H9 (cell line): ENCODE data around the gene RNF130. TPM values are rescaled to one million over a fixed set of nuclear protein-coding genes. Genes with fewer than 3 reads are reported as not detected.

Experiments
- DNase-seq: peaks from one replicate; pipeline ENCODE4 v3.0.0-alpha.2; 2017
- H2AFZ ChIP-seq: one replicate; pipeline ENCODE4 v1.6.1; 2013; ENCODE audit warnings: mild to moderate bottlenecking, low read length, control low read depth, moderate library complexity
- H2AK5ac ChIP-seq: 2 replicates; pipeline ENCODE4 v1.6.1; 2013; ENCODE audit warnings: low read length, control low read depth, mixed read lengths; ENCODE audit not compliant: insufficient read length
- H2BK120ac ChIP-seq: one replicate; pipeline ENCODE4 v1.6.1; 2013; ENCODE audit warnings: low read depth, mild to moderate bottlenecking, low read length, control low read depth, inconsistent platforms; ENCODE audit not compliant: poor library complexity, severe bottlenecking
- H2BK12ac ChIP-seq: 2 replicates; pipeline ENCODE4 v1.6.1; 2013; ENCODE audit warnings: low read length, control low read depth, mixed read lengths, low read depth; ENCODE audit not compliant: insufficient read length
- H2BK15ac ChIP-seq: 2 replicates; pipeline ENCODE4 v1.6.1; 2013; ENCODE audit warnings: low read depth, low read length, control low read depth
- H2BK20ac ChIP-seq: one replicate; pipeline ENCODE4 v1.6.1; 2013; ENCODE audit warnings: low read depth, mild to moderate bottlenecking, low read length, control low read depth, inconsistent platforms; ENCODE audit not compliant: poor library complexity, severe bottlenecking
- H2BK5ac ChIP-seq: 2 replicates; pipeline ENCODE4 v1.6.1; 2013; ENCODE audit warnings: low read length, control low read depth, mixed read lengths; ENCODE audit not compliant: insufficient read length
- H3K14ac ChIP-seq: 2 replicates; pipeline ENCODE4 v1.6.1; 2013; ENCODE audit warnings: low read length, control low read depth; ENCODE audit not compliant: insufficient read depth
- H3K18ac ChIP-seq: 2 replicates; pipeline ENCODE4 v1.6.1; 2013; ENCODE audit warnings: low read depth, mild to moderate bottlenecking, mixed read lengths, low read length, control low read depth; ENCODE audit not compliant: insufficient read length
- H3K23ac ChIP-seq: 2 replicates; pipeline ENCODE4 v1.6.1; 2013; ENCODE audit warnings: low read length, control low read depth, mixed read lengths, low read depth; ENCODE audit not compliant: insufficient read length
- H3K23me2 ChIP-seq: 2 replicates; pipeline ENCODE4 v1.6.1; 2013; ENCODE audit warnings: low read depth, mild to moderate bottlenecking, mixed read lengths, low read length, control low read depth; ENCODE audit not compliant: insufficient read length, poor library complexity, severe bottlenecking
- H3K27ac ChIP-seq: 2 replicates; pipeline ENCODE4 v1.5.1; 2013; ENCODE audit warnings: low read length, control low read depth, mixed read lengths, low read depth; ENCODE audit not compliant: insufficient read length
- H3K27me3 ChIP-seq: 2 replicates; pipeline ENCODE4 v1.6.1; 2013; ENCODE audit warnings: low read length, control low read depth, inconsistent platforms; ENCODE audit not compliant: insufficient read depth
- H3K4ac ChIP-seq: 2 replicates; pipeline ENCODE4 v1.6.1; 2013; ENCODE audit warnings: low read depth, mild to moderate bottlenecking, control low read depth, inconsistent platforms, low read length, moderate library complexity
- H3K4me1 ChIP-seq: 2 replicates; pipeline ENCODE4 v1.6.1; 2013; ENCODE audit warnings: low read length, control low read depth, inconsistent platforms; ENCODE audit not compliant: insufficient read depth
- H3K4me2 ChIP-seq: 2 replicates; pipeline ENCODE4 v1.6.1; 2013; ENCODE audit warnings: low read length, control low read depth, mixed read lengths; ENCODE audit not compliant: insufficient read length, insufficient read depth
- H3K56ac ChIP-seq: 2 replicates; pipeline ENCODE4 v1.6.1; 2013; ENCODE audit warnings: low read depth, mild to moderate bottlenecking, mixed read lengths, low read length, control low read depth; ENCODE audit not compliant: insufficient read length
- H3K79me1 ChIP-seq: 2 replicates; pipeline ENCODE4 v1.6.1; 2013; ENCODE audit warnings: low read depth, mild to moderate bottlenecking, moderate library complexity, low read length, control low read depth, inconsistent platforms; ENCODE audit not compliant: insufficient read depth, poor library complexity, severe bottlenecking
- H3K79me2 ChIP-seq: 2 replicates; pipeline ENCODE4 v1.6.1; 2013; ENCODE audit warnings: low read length, control low read depth, inconsistent platforms; ENCODE audit not compliant: insufficient read depth
- H3K9ac ChIP-seq: 2 replicates; pipeline ENCODE4 v1.6.1; 2013; ENCODE audit warnings: low read length, control low read depth, mixed read lengths; ENCODE audit not compliant: insufficient read length; ENCODE audit errors: extremely low read depth
- H3K9me3 ChIP-seq: one replicate; pipeline ENCODE4 v1.6.1; 2013; ENCODE audit warnings: low read depth, low read length, inconsistent platforms; ENCODE audit not compliant: control insufficient read depth
- H3T11ph ChIP-seq: one replicate; pipeline ENCODE4 v1.6.1; 2013; ENCODE audit warnings: mild to moderate bottlenecking, low read length, control low read depth, inconsistent platforms
- H4K20me1 ChIP-seq: one replicate; pipeline ENCODE4 v1.6.1; 2013; ENCODE audit not compliant: control insufficient read depth, insufficient read length, insufficient read depth
- H4K5ac ChIP-seq: 2 replicates; pipeline ENCODE4 v1.6.1; 2013; ENCODE audit warnings: low read depth, mild to moderate bottlenecking, mixed read lengths, low read length, control low read depth; ENCODE audit not compliant: insufficient read length
- H4K8ac ChIP-seq: replicated peaks from 2 replicates; pipeline ENCODE4 v1.6.1; 2013; ENCODE audit warnings: low read length, control low read depth, mixed read lengths, low read depth; ENCODE audit not compliant: insufficient read length
- H4K91ac ChIP-seq: 2 replicates; pipeline ENCODE4 v1.6.1; 2013; ENCODE audit warnings: low read depth, mild to moderate bottlenecking, moderate library complexity, mixed read lengths, low read length, control low read depth; ENCODE audit not compliant: insufficient read length
- H3K27ac Mint-ChIP-seq, 3 experiments: 2 replicates in 2 of 3; 3 replicates in 1 of 3; pipeline ENCODE4 v1.8.0; 2020 to 2021; ENCODE audit warnings: mixed read lengths in 3 of 3, mild to moderate bottlenecking in 1 of 3, moderate library complexity in 1 of 3
- H3K27me3 Mint-ChIP-seq: 2 replicates; pipeline ENCODE4 v1.8.0; 2021; ENCODE audit warnings: low read depth, mild to moderate bottlenecking, moderate library complexity, mixed read lengths
- H3K36me3 Mint-ChIP-seq, 3 experiments: 2 replicates in 2 of 3; 3 replicates in 1 of 3; pipeline ENCODE4 v1.8.0; 2020 to 2021; ENCODE audit warnings: low read depth in 3 of 3, mixed read lengths in 3 of 3; ENCODE audit not compliant: insufficient read depth in 1 of 3
- H3K4me1 Mint-ChIP-seq, 2 experiments: 2 replicates each; pipeline ENCODE4 v1.8.0; 2020; ENCODE audit warnings: mixed read lengths in 2 of 2
- H3K4me3 Mint-ChIP-seq, 2 experiments: 2 replicates in 1 of 2; 3 replicates in 1 of 2; pipeline ENCODE4 v1.8.0; 2020 to 2021; ENCODE audit warnings: mild to moderate bottlenecking in 2 of 2, mixed read lengths in 2 of 2, moderate library complexity in 1 of 2
- H3K9me3 Mint-ChIP-seq, 2 experiments: 2 replicates in 1 of 2; 3 replicates in 1 of 2; pipeline ENCODE4 v1.8.0; 2020; ENCODE audit warnings: mild to moderate bottlenecking in 2 of 2, mixed read lengths in 2 of 2, moderate library complexity in 1 of 2
- WGBS: extraction: QIAGEN DNeasy Blood & Tissue Kit; methylation state at CpG from one replicate; pipeline ENCODE4 v1.1.7; 2013; ENCODE audit warnings: missing lambda C conversion rate, low lambda C conversion rate, mixed read lengths; ENCODE audit not compliant: insufficient read length; ENCODE audit errors: extremely low coverage; 5-methylcytosine and 5-hydroxymethylcytosine counted together
- total RNA-seq: library from RNA; stranded (reverse); gene quantifications from 2 replicates; pipeline ENCODE4 v1.2.1, GENCODE V29; 2021
- TF ChIP-seq, protein P1 (sequence below): fragments of 200-600 bp; sonication (generic); conservative IDR thresholded peaks from 3 replicates; pipeline ENCODE4 v1.8.0; 2021; ENCODE audit warnings: antibody characterized with exemption, mild to moderate bottlenecking

The RNF130 gene
- total RNA-seq, 1 experiment from 2014 or later, result 80.0 TPM

DNA sequence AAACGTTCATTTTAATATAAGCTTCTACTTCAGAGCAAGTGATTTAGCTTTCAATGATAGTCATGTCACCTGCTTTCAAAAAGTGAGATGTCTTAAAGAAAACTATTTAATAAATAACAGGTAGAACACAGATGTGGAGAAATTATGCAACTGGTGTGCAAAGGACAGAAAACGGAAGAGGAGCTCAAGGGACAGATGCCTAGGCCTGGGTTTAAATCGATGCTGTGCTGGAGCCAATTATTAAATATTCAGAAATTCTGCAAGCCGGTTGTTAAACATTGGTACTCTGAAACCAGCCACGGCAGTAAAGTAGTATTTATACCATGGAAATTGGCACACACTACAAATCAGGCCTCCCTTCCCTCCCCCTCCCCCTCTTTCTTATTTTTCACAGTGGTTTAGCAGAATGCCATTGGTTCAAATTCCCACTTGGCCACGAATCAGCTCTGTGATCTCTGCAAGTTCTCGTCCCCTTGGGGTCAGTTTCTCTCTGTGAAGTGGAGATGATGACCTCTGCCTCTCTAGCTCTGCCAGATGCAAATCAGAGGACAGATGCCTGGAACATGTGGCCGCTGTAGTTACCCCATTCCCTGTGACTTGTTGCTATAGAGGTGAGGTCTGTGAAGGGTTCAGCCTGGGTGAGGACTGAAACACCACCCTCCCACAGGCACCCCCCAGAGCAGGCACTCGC lies 6.2 kb upstream of the RNF130 start:
- no peak overlapping the region for H3K23ac ChIP-seq
- TF ChIP-seq, protein P1, sequence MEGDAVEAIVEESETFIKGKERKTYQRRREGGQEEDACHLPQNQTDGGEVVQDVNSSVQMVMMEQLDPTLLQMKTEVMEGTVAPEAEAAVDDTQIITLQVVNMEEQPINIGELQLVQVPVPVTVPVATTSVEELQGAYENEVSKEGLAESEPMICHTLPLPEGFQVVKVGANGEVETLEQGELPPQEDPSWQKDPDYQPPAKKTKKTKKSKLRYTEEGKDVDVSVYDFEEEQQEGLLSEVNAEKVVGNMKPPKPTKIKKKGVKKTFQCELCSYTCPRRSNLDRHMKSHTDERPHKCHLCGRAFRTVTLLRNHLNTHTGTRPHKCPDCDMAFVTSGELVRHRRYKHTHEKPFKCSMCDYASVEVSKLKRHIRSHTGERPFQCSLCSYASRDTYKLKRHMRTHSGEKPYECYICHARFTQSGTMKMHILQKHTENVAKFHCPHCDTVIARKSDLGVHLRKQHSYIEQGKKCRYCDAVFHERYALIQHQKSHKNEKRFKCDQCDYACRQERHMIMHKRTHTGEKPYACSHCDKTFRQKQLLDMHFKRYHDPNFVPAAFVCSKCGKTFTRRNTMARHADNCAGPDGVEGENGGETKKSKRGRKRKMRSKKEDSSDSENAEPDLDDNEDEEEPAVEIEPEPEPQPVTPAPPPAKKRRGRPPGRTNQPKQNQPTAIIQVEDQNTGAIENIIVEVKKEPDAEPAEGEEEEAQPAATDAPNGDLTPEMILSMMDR, result no peak
- no peaks in the 10 kb centered on the region for H3K27me3 ChIP-seq
- H2BK20ac ChIP-seq, result no peak overlapping the region
- no peak overlapping the region for H3K18ac ChIP-seq
- no peak overlapping the region for H3K4ac ChIP-seq
- H3K9ac ChIP-seq, result no peak overlapping the region
- H4K8ac ChIP-seq, result no peak overlapping the region
- no peak overlapping the region for H3K56ac ChIP-seq
- no peak overlapping the region for H2BK5ac ChIP-seq
- no peak overlapping the region for H2AK5ac ChIP-seq
- Mint-ChIP-seq H3K4me3 (no peak overlapping the region), H3K9me3 (peaks cover 29 to 30% of the 10 kb centered on the region in 2 experiments), H3K27ac (no peak overlapping the region), H3K27me3 (peaks cover 18% of the 10 kb centered on the region), H3K4me1 (peaks cover 20 to 26% of the 10 kb centered on the region in 2 experiments), H3K36me3 (peaks cover 19 to 36% (median 23%) of the 10 kb centered on the region in 3 experiments)
- no CpG with 5 or more reads among the region's 9 CpGs for WGBS
- no peaks in the 10 kb centered on the region for H3K23me2 ChIP-seq
- no peak overlapping the region for H2BK15ac ChIP-seq
- H2BK12ac ChIP-seq, result no peak overlapping the region
- no peaks in the 10 kb centered on the region for H4K20me1 ChIP-seq
- no peaks in the 10 kb centered on the region; the same call in 1 of the 2 replicates for H3K4me1 ChIP-seq
- no peak overlapping the region for H3K14ac ChIP-seq
- H3K4me2 ChIP-seq, result no peak overlapping the region
- no peak overlapping the region for H3T11ph ChIP-seq
- H3K79me1 ChIP-seq, result no peaks in the 10 kb centered on the region
- no peaks in the 10 kb centered on the region for H3K79me2 ChIP-seq
- no peak overlapping the region for H4K5ac ChIP-seq
- no peak overlapping the region for H3K27ac ChIP-seq
- H2AFZ ChIP-seq, result no peak overlapping the region
- DNase-seq, result no peak
- no peak overlapping the region for H2BK120ac ChIP-seq
- H3K9me3 ChIP-seq, result peaks cover under 1% of the 10 kb centered on the region
- H4K91ac ChIP-seq, result no peak overlapping the region
